HG03378 (cell line): ENCODE data around the gene ESPL1.
"Not testable (repeated sequence)": the region's sequence is repeated elsewhere in the genome, so short reads cannot be mapped to it uniquely, and the experiment has no call there.

Source experiments
- ATAC-seq: cut with Tn5 transposase; IDR thresholded peaks from one replicate; pipeline ENCODE4 v1.9.1; 2021; ENCODE audit warnings: mild to moderate bottlenecking, moderate library complexity; ENCODE audit not compliant: unreplicated experiment

Gene ESPL1

GRCh38 chr12:53297106-53297505 lies 29.0 kb downstream of the ESPL1 start:
- ATAC-seq, result not testable (repeated sequence)

- no peak for ATAC-seq
Measured at GRCh38 chr12:53298164-53298563, 30.1 kb downstream of the ESPL1 start.

GRCh38 chr12:53299101-53299453 lies 31.0 kb downstream of the ESPL1 start:
- no peak for ATAC-seq

GRCh38 chr12:53299454-53300180 lies 31.5 kb downstream of the ESPL1 start, which contains the start of gene MYG1:
TSS of gene MYG1 (plus strand) at chr12:53299695. CDS start at chr12:53299738, 43 bp downstream.
- peak; percentile 50 for ATAC-seq

GRCh38 chr12:53300187-53300586 lies 32.1 kb downstream of the ESPL1 start:
- no peak for ATAC-seq

- no peak for ATAC-seq
Measured at GRCh38 chr12:53302903-53303302, 34.8 kb downstream of the ESPL1 start.

- ATAC-seq, result no peak
Measured at GRCh38 chr12:53306826-53307225, 38.7 kb downstream of the ESPL1 start.

- no peak for ATAC-seq
Measured at GRCh38 chr12:53308276-53308675, 40.2 kb downstream of the ESPL1 start.

- no peak for ATAC-seq
Measured at GRCh38 chr12:53313996-53314395, 45.9 kb downstream of the ESPL1 start.

- ATAC-seq, result no peak
Measured at GRCh38 chr12:53320352-53321195, 52.5 kb downstream of the ESPL1 start.

GRCh38 chr12:53324113-53324778 lies 56.1 kb downstream of the ESPL1 start:
- peak; percentile 20 for ATAC-seq

- peak; percentile 41 for ATAC-seq
Measured at GRCh38 chr12:53324779-53325510, 56.8 kb downstream of the ESPL1 start.

GRCh38 chr12:53325511-53326061 lies 57.5 kb downstream of the ESPL1 start:
- no peak for ATAC-seq

- ATAC-seq, result no peak
Measured at GRCh38 chr12:53326460-53327185, 58.5 kb downstream of the ESPL1 start.

- no peak for ATAC-seq
Measured at GRCh38 chr12:53327435-53328042, 59.4 kb downstream of the ESPL1 start.

GRCh38 chr12:53328043-53328435 lies 59.9 kb downstream of the ESPL1 start:
- ATAC-seq, result no peak

- ATAC-seq, result no peak
Measured at GRCh38 chr12:53330671-53331070, 62.6 kb downstream of the ESPL1 start.

GRCh38 chr12:53332339-53332738 lies 64.2 kb downstream of the ESPL1 start:
- not testable (repeated sequence) for ATAC-seq

- ATAC-seq, result no peak
Measured at GRCh38 chr12:53332744-53333143, 64.6 kb downstream of the ESPL1 start.
